GM23338 (cell line): ENCODE results near the gene SPRYD4. TPM values are rescaled to one million over a fixed set of nuclear protein-coding genes. Genes with fewer than 3 reads are reported as not detected.
"Not testable (repeated sequence)": the region's sequence is repeated elsewhere in the genome, so short reads cannot be mapped to it uniquely, and the experiment has no call there.

ENCODE experiments used
- ATAC-seq: fragments of 200-7000 bp; cut with Tn5 transposase; 3 replicates; pipeline ENCODE4 v1.9.1; 2020
- DNase-seq: peaks from one replicate; pipeline ENCODE4 v3.0.0-alpha.2; 2015; ENCODE audit warnings: low spot score
- H2AFZ ChIP-seq: fragments of 200-600 bp; sonication (generic); 2 replicates; pipeline ENCODE4 v1.8.0; 2016; ENCODE audit warnings: antibody characterized with exemption, mild to moderate bottlenecking, moderate library complexity
- H3F3A ChIP-seq: fragments of 200-600 bp; sonication (generic); replicated peaks from 2 replicates; pipeline ENCODE4 v1.8.0; 2017; ENCODE audit warnings: antibody characterized with exemption, mixed run types, low read depth
- H3K27ac ChIP-seq: fragments of 200-600 bp; sonication (generic); 2 replicates; pipeline ENCODE4 v1.6.1; 2016; ENCODE audit warnings: low read depth
- H3K27me3 ChIP-seq: fragments of 200-600 bp; sonication (generic); 2 replicates; pipeline ENCODE4 v1.8.0; 2016; ENCODE audit warnings: mild to moderate bottlenecking, mixed run types, moderate library complexity; ENCODE audit not compliant: insufficient read depth
- H3K36me3 ChIP-seq: fragments of 200-600 bp; sonication (generic); 2 replicates; pipeline ENCODE4 v1.8.0; 2016; ENCODE audit warnings: mild to moderate bottlenecking; ENCODE audit not compliant: insufficient read depth
- H3K4me1 ChIP-seq: fragments of 200-600 bp; sonication (generic); 2 replicates; pipeline ENCODE4 v1.8.0; 2016; ENCODE audit warnings: mild to moderate bottlenecking, moderate library complexity; ENCODE audit not compliant: insufficient read depth
- H3K4me2 ChIP-seq: fragments of 200-600 bp; sonication (generic); 2 replicates; pipeline ENCODE4 v1.7.1; 2017; ENCODE audit warnings: mixed run types
- H3K4me3 ChIP-seq: fragments of 200-600 bp; sonication (generic); 2 replicates; pipeline ENCODE4 v1.6.1; 2016; ENCODE audit warnings: mixed run types
- H3K79me2 ChIP-seq: fragments of 200-600 bp; sonication (generic); replicated peaks from 2 replicates; pipeline ENCODE4 v1.8.0; 2017; ENCODE audit warnings: mild to moderate bottlenecking; ENCODE audit not compliant: insufficient read depth
- H3K9me2 ChIP-seq: fragments of 200-600 bp; sonication (generic); 2 replicates; pipeline ENCODE4 v1.8.0; 2017; ENCODE audit not compliant: insufficient read depth
- H4K20me1 ChIP-seq: fragments of 200-600 bp; sonication (generic); replicated peaks from 2 replicates; pipeline ENCODE4 v1.8.0; 2017; ENCODE audit warnings: mild to moderate bottlenecking; ENCODE audit not compliant: insufficient read depth
- H3K27ac Mint-ChIP-seq: 2 replicates; pipeline ENCODE4 v1.8.0; 2020; ENCODE audit warnings: inconsistent platforms, mild to moderate bottlenecking, moderate library complexity, mixed read lengths
- H3K27me3 Mint-ChIP-seq: 3 replicates; pipeline ENCODE4 v1.8.0; 2022; ENCODE audit warnings: low read depth, mild to moderate bottlenecking, moderate library complexity, mixed read lengths, inconsistent platforms; ENCODE audit not compliant: insufficient read depth, poor library complexity
- H3K36me3 Mint-ChIP-seq: 3 replicates; pipeline ENCODE4 v1.8.0; 2021; ENCODE audit warnings: low read depth, mild to moderate bottlenecking, inconsistent platforms, moderate library complexity, mixed read lengths
- H3K4me1 Mint-ChIP-seq: 3 replicates; pipeline ENCODE4 v1.8.0; 2020; ENCODE audit warnings: mild to moderate bottlenecking, inconsistent platforms, mixed read lengths
- H3K4me3 Mint-ChIP-seq: 3 replicates; pipeline ENCODE4 v1.8.0; 2021; ENCODE audit warnings: moderate library complexity, mild to moderate bottlenecking, inconsistent platforms, mixed read lengths
- H3K9me3 Mint-ChIP-seq: 3 replicates; pipeline ENCODE4 v1.8.0; 2020; ENCODE audit warnings: moderate library complexity, mild to moderate bottlenecking, inconsistent platforms, mixed read lengths
- EZH2phosphoT487 ChIP-seq: fragments of 200-600 bp; sonication (generic); IDR thresholded peaks from one replicate; pipeline ENCODE4 v1.8.1; 2018; ENCODE audit warnings: antibody characterized with exemption; ENCODE audit not compliant: unreplicated experiment
- JUNB ChIP-seq: IDR thresholded peaks from one replicate; pipeline ENCODE4 v1.6.1; 2016; ENCODE audit warnings: antibody characterized with exemption; ENCODE audit not compliant: unreplicated experiment
- NANOG ChIP-seq: IDR thresholded peaks from 2 replicates; pipeline ENCODE4 v1.6.1; 2016; ENCODE audit warnings: antibody characterized with exemption, borderline replicate concordance
- ZNF331 ChIP-seq: fragments of 250-450 bp; sonication (Bioruptor Pico); IDR thresholded peaks from 2 replicates; pipeline ENCODE4 v1.5.0; 2020; ENCODE audit warnings: low read depth, mild to moderate bottlenecking, moderate library complexity
- polyA plus RNA-seq: library from polyadenylated mRNA; unstranded; fragments of >200 nt; fragmentation: Nextera tagmentation; extraction: Ambion mirVana; gene quantifications from 2 replicates; pipeline ENCODE4 v1.2.1, GENCODE V29; 2016
- total RNA-seq: library from RNA; depleted of rRNA; stranded (reverse); fragments of >200 nt; shearing (Covaris generic); gene quantifications from 2 replicates; pipeline ENCODE4 v1.2.3, GENCODE V29; 2014
- TF ChIP-seq, protein P1 (sequence below): IDR thresholded peaks from 2 replicates; pipeline ENCODE4 v1.6.1; 2016; ENCODE audit warnings: antibody characterized with exemption
- TF ChIP-seq, protein P2 (sequence below): fragments of 250-450 bp; sonication (Bioruptor Pico); IDR thresholded peaks from 2 replicates; pipeline ENCODE4 v1.5.0; 2020; ENCODE audit warnings: mild to moderate bottlenecking, moderate library complexity
- TF ChIP-seq, protein P3 (sequence below), 2 experiments: fragments of 200-600 bp in 1 of 2; sonication (generic) in 1 of 2; conservative IDR thresholded peaks; 2 replicates each; pipeline versions ENCODE4 v1.5.1 to v1.6.1; 2016 to 2017; ENCODE audit warnings: antibody characterized with exemption in 2 of 2, low read depth in 2 of 2, mild to moderate bottlenecking in 2 of 2, moderate library complexity in 1 of 2

SPRYD4 gene
- total and polyA plus RNA-seq, 2 experiments from 2014 or later: 2.1 to 3.1 TPM

DNA sequence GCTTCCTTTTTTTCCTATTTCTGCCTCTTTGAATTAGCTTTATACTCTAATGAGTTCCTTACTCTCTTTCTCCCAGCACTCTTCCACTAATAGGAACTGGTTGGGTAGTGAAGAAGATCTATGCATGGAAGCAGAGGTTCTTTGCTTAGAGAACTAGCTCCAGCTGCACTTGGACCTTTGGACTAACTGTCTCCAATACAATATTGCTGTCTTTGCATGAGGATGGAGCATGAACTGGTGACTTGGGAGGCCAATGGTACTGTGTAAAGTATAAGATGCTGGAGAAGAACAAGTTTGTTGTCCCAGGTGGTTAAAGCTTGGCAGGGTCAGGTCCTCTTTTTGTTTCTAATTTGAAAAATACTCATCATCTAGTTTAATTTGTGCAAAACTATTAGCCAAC lies 22.0 kb downstream of the SPRYD4 start:
- Histone ChIP-seq H3K27me3 (peaks cover 51% of the 10 kb centered on the region), H2AFZ (no peak overlapping the region)
- H3K4me1 Mint-ChIP-seq: peaks cover 11% of the 10 kb centered on the region

DNA sequence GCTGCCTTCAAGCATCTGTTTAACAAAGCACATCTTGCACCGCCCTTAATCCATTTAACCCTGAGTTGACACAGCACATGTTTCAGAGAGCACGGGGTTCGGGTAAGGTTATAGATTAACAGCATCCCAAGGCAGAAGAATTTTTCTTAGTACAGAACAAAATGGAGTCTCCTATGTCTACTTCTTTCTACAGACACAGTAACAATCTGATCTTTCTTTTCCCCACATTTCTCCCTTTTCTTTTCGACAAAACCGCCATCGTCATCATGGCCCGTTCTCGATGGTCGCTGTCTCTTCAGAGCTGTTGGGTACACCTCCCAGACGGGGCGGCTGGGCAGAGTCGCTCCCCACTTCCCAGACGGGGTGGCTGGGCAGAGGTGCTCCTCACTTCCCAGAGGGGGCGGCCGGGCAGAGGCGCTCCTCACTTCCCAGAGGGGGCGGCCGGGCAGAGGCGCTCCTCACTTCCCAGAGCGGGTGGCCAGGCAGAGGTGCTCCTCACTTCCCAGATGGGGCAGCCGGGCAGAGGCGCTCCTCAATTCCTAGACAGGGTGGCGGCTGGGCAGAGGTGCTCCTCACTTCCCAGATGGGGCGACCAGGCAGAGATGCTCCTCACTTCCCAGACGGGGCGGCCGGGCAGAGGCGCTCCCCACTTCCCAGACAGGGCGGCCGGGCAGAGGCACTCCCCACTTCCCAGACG lies 25.2 kb downstream of the SPRYD4 start:
- not testable (repeated sequence) for H4K20me1 ChIP-seq, DNase-seq, H3K36me3 ChIP-seq, H3K27ac Mint-ChIP-seq, H3F3A ChIP-seq, H3K9me2 ChIP-seq, H2AFZ ChIP-seq, H3K4me3 ChIP-seq, ATAC-seq, H3K4me2 ChIP-seq, H3K27ac ChIP-seq, H3K4me1 Mint-ChIP-seq, H3K79me2 ChIP-seq, H3K4me3 Mint-ChIP-seq, H3K4me1 ChIP-seq
- Mint-ChIP-seq H3K36me3 (peaks cover 14% of the 10 kb centered on the region), H3K9me3 (peaks cover 47% of the 10 kb centered on the region), H3K27me3 (peaks cover 32% of the 10 kb centered on the region)
- peaks cover 32% of the 10 kb centered on the region for H3K27me3 ChIP-seq

More for the DNA sequence above, 22.0 kb downstream of the SPRYD4 start:
- H3K36me3 ChIP-seq: no peaks in the 10 kb centered on the region
- Mint-ChIP-seq H3K27me3 (peaks cover 45% of the 10 kb centered on the region), H3K9me3 (peaks cover 36% of the 10 kb centered on the region), H3K4me3 (no peak overlapping the region), H3K36me3 (peaks cover 18% of the 10 kb centered on the region), H3K27ac (no peak overlapping the region)
- peaks cover 5% of the 10 kb centered on the region; the same call in 1 of the 2 replicates for H3K9me2 ChIP-seq
- no peaks in the 10 kb centered on the region for H3K79me2 ChIP-seq
- no peak overlapping the region for H3K27ac ChIP-seq
- H3K4me2 ChIP-seq: no peak overlapping the region
- H3K4me1 ChIP-seq: no peaks in the 10 kb centered on the region
- no peaks in the 10 kb centered on the region for H4K20me1 ChIP-seq
- ATAC-seq: no peak
- DNase-seq: no peak
- no peak overlapping the region for H3K4me3 ChIP-seq
- TF ChIP-seq JUNB (no peak), NANOG (no peak), ZNF331 (CRISPR knock-in tag) (no peak), EZH2phosphoT487 (no peak)
- TF ChIP-seq, protein P1, sequence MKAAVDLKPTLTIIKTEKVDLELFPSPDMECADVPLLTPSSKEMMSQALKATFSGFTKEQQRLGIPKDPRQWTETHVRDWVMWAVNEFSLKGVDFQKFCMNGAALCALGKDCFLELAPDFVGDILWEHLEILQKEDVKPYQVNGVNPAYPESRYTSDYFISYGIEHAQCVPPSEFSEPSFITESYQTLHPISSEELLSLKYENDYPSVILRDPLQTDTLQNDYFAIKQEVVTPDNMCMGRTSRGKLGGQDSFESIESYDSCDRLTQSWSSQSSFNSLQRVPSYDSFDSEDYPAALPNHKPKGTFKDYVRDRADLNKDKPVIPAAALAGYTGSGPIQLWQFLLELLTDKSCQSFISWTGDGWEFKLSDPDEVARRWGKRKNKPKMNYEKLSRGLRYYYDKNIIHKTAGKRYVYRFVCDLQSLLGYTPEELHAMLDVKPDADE: no peak
- TF ChIP-seq, protein P2, sequence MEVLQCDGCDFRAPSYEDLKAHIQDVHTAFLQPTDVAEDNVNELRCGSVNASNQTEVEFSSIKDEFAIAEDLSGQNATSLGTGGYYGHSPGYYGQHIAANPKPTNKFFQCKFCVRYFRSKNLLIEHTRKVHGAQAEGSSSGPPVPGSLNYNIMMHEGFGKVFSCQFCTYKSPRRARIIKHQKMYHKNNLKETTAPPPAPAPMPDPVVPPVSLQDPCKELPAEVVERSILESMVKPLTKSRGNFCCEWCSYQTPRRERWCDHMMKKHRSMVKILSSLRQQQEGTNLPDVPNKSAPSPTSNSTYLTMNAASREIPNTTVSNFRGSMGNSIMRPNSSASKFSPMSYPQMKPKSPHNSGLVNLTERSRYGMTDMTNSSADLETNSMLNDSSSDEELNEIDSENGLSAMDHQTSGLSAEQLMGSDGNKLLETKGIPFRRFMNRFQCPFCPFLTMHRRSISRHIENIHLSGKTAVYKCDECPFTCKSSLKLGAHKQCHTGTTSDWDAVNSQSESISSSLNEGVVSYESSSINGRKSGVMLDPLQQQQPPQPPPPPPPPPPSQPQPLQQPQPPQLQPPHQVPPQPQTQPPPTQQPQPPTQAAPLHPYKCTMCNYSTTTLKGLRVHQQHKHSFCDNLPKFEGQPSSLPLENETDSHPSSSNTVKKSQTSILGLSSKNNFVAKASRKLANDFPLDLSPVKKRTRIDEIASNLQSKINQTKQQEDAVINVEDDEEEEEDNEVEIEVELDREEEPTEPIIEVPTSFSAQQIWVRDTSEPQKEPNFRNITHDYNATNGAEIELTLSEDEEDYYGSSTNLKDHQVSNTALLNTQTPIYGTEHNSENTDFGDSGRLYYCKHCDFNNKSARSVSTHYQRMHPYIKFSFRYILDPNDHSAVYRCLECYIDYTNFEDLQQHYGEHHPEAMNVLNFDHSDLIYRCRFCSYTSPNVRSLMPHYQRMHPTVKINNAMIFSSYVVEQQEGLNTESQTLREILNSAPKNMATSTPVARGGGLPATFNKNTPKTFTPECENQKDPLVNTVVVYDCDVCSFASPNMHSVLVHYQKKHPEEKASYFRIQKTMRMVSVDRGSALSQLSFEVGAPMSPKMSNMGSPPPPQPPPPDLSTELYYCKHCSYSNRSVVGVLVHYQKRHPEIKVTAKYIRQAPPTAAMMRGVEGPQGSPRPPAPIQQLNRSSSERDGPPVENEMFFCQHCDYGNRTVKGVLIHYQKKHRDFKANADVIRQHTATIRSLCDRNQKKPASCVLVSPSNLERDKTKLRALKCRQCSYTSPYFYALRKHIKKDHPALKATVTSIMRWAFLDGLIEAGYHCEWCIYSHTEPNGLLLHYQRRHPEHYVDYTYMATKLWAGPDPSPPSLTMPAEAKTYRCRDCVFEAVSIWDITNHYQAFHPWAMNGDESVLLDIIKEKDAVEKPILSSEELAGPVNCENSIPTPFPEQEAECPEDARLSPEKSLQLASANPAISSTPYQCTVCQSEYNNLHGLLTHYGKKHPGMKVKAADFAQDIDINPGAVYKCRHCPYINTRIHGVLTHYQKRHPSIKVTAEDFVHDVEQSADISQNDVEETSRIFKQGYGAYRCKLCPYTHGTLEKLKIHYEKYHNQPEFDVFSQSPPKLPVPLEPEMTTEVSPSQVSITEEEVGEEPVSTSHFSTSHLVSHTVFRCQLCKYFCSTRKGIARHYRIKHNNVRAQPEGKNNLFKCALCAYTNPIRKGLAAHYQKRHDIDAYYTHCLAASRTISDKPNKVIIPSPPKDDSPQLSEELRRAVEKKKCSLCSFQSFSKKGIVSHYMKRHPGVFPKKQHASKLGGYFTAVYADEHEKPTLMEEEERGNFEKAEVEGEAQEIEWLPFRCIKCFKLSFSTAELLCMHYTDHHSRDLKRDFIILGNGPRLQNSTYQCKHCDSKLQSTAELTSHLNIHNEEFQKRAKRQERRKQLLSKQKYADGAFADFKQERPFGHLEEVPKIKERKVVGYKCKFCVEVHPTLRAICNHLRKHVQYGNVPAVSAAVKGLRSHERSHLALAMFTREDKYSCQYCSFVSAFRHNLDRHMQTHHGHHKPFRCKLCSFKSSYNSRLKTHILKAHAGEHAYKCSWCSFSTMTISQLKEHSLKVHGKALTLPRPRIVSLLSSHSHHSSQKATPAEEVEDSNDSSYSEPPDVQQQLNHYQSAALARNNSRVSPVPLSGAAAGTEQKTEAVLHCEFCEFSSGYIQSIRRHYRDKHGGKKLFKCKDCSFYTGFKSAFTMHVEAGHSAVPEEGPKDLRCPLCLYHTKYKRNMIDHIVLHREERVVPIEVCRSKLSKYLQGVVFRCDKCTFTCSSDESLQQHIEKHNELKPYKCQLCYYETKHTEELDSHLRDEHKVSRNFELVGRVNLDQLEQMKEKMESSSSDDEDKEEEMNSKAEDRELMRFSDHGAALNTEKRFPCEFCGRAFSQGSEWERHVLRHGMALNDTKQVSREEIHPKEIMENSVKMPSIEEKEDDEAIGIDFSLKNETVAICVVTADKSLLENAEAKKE (CRISPR knock-in tag): no peak
- TF ChIP-seq, protein P3, sequence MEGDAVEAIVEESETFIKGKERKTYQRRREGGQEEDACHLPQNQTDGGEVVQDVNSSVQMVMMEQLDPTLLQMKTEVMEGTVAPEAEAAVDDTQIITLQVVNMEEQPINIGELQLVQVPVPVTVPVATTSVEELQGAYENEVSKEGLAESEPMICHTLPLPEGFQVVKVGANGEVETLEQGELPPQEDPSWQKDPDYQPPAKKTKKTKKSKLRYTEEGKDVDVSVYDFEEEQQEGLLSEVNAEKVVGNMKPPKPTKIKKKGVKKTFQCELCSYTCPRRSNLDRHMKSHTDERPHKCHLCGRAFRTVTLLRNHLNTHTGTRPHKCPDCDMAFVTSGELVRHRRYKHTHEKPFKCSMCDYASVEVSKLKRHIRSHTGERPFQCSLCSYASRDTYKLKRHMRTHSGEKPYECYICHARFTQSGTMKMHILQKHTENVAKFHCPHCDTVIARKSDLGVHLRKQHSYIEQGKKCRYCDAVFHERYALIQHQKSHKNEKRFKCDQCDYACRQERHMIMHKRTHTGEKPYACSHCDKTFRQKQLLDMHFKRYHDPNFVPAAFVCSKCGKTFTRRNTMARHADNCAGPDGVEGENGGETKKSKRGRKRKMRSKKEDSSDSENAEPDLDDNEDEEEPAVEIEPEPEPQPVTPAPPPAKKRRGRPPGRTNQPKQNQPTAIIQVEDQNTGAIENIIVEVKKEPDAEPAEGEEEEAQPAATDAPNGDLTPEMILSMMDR (conservative IDR thresholded peaks at IDR 0.05; ENCODE audit: low read depth in 2 of 2): no peak
- no peaks in the 10 kb centered on the region for H3F3A ChIP-seq

DNA sequence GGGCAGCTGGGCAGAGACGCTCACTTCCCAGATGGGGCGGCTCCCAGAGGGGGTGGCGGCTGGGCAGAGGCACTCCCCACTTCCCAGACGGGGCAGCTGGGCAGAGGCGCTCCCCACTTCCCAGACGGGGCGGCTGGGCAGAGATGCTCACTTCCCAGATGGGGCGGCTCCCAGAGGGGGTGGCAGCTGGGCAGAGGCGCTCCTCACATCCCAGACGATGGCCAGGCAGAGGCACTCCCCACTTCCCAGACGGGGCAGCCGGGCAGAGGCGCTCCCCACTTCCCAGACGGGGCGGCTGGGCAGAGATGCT lies 25.7 kb downstream of the SPRYD4 start:
- H2AFZ ChIP-seq, H3K4me1 ChIP-seq, H3K4me2 ChIP-seq, H3K36me3 ChIP-seq, H3K4me3 Mint-ChIP-seq, DNase-seq, H3K4me1 Mint-ChIP-seq, H3K79me2 ChIP-seq, H3K27ac ChIP-seq, ATAC-seq, H4K20me1 ChIP-seq, H3K4me3 ChIP-seq, H3K9me2 ChIP-seq, H3K36me3 Mint-ChIP-seq, H3F3A ChIP-seq, H3K27ac Mint-ChIP-seq: not testable (repeated sequence)
- H3K27me3 Mint-ChIP-seq: peaks cover 32% of the 10 kb centered on the region
- peaks cover 27% of the 10 kb centered on the region for H3K27me3 ChIP-seq
- H3K9me3 Mint-ChIP-seq: peaks cover 42% of the 10 kb centered on the region
